ENCODE results near the gene GUCY1A2. TPM values are rescaled to one million over a fixed set of nuclear protein-coding genes. Genes with fewer than 3 reads are reported as not detected.

Gene GUCY1A2
- total RNA-seq, 1 experiment from 2014 or later: 5.4 TPM

- H3K36me3 ChIP-seq (ENCODE audit: insufficient read depth, low read length, poor library complexity, severe bottlenecking): no peaks in the 10 kb centered on the region
- ChIA-PET POLR2A (ENCODE audit: low non-redundant PET) (no interaction called here), CTCF (no interaction called here)
- H3K4me3 ChIP-seq (ENCODE audit: low read depth, low read length, poor library complexity, severe bottlenecking): no peak overlapping the region
- intact Hi-C loops (cut with micrococcal nuclease; ENCODE audit: unreplicated experiment): no loop called here
- peaks cover 18% of the 10 kb centered on the region for H3K4me1 ChIP-seq (ENCODE audit: insufficient read depth, low read length, poor library complexity, severe bottlenecking)
- no peak overlapping the region for H3K27ac ChIP-seq (ENCODE audit: low read depth, low read length, poor library complexity, severe bottlenecking)
- no peaks in the 10 kb centered on the region for H3K27me3 ChIP-seq (replicated peaks; ENCODE audit: insufficient read depth, low read depth, low read length, poor library complexity)
- no peak for DNase-seq (ENCODE audit: low spot score)
- BruUV-seq (replicated peaks): no TSS peak
- H3K9me3 ChIP-seq (ENCODE audit: low read depth, low read length, poor library complexity, severe bottlenecking): no peaks in the 10 kb centered on the region
- TF ChIP-seq EZH2 (IDR thresholded peaks at IDR 0.05; ENCODE audit: borderline replicate concordance, low read depth, low read length, poor library complexity, severe bottlenecking): no peak
- no peak for TF ChIP-seq CTCF (conservative IDR thresholded peaks at IDR 0.05; ENCODE audit: low read depth, low read length)
These were observed 48.5 kb downstream of the GUCY1A2 start for GRCh38 chr11:106969644-106970355.

GRCh38 chr11:106962995-106963394 lies 55.3 kb downstream of the GUCY1A2 start:
- Histone ChIP-seq H3K36me3 (ENCODE audit: insufficient read depth, low read length, poor library complexity, severe bottlenecking) (no peaks in the 10 kb centered on the region), H3K4me1 (ENCODE audit: insufficient read depth, low read length, poor library complexity, severe bottlenecking) (peaks cover 62% of the 10 kb centered on the region), H3K27me3 (replicated peaks; ENCODE audit: insufficient read depth, low read depth, low read length, poor library complexity) (no peaks in the 10 kb centered on the region), H3K9me3 (ENCODE audit: low read depth, low read length, poor library complexity, severe bottlenecking) (no peaks in the 10 kb centered on the region), H3K27ac (ENCODE audit: low read depth, low read length, poor library complexity, severe bottlenecking) (no peak overlapping the region), H3K4me3 (ENCODE audit: low read depth, low read length, poor library complexity, severe bottlenecking) (no peak overlapping the region)
- ChIA-PET CTCF (no interaction called here), POLR2A (ENCODE audit: low non-redundant PET) (no interaction called here)
- BruUV-seq (replicated peaks): no TSS peak
- no peak for DNase-seq (ENCODE audit: low spot score)
- intact Hi-C loops (cut with micrococcal nuclease; ENCODE audit: unreplicated experiment): no loop called here
- no peak for TF ChIP-seq EZH2 (IDR thresholded peaks at IDR 0.05; ENCODE audit: borderline replicate concordance, low read depth, low read length, poor library complexity, severe bottlenecking)
- no peak for TF ChIP-seq CTCF (conservative IDR thresholded peaks at IDR 0.05; ENCODE audit: low read depth, low read length)

- intact Hi-C loops (cut with micrococcal nuclease; ENCODE audit: unreplicated experiment): no loop called here
- H3K27ac ChIP-seq (ENCODE audit: low read depth, low read length, poor library complexity, severe bottlenecking): peak overlapping the region; percentile 94
- no peaks in the 10 kb centered on the region for H3K36me3 ChIP-seq (ENCODE audit: insufficient read depth, low read length, poor library complexity, severe bottlenecking)
- no peaks in the 10 kb centered on the region for H3K27me3 ChIP-seq (replicated peaks; ENCODE audit: insufficient read depth, low read depth, low read length, poor library complexity)
- peak; percentile 89 for DNase-seq (ENCODE audit: low spot score)
- H3K4me3 ChIP-seq (ENCODE audit: low read depth, low read length, poor library complexity, severe bottlenecking): no peak overlapping the region
- TF ChIP-seq CTCF (conservative IDR thresholded peaks at IDR 0.05; ENCODE audit: low read depth, low read length) (no peak), EZH2 (IDR thresholded peaks at IDR 0.05; ENCODE audit: borderline replicate concordance, low read depth, low read length, poor library complexity, severe bottlenecking) (no peak)
- ChIA-PET POLR2A (ENCODE audit: low non-redundant PET) (interaction anchor here (0.9 kb wide), 1 partner anchor 22 kb away, joined by 5 read pairs; no protein-coding TSS in a partner anchor), CTCF (no interaction called here)
- H3K4me1 ChIP-seq (ENCODE audit: insufficient read depth, low read length, poor library complexity, severe bottlenecking): peaks cover 66% of the 10 kb centered on the region
- H3K9me3 ChIP-seq (ENCODE audit: low read depth, low read length, poor library complexity, severe bottlenecking): no peaks in the 10 kb centered on the region
- no TSS peak for BruUV-seq (replicated peaks)
These were observed 56.8 kb downstream of the GUCY1A2 start for GRCh38 chr11:106961518-106961917.
